CD14-positive monocyte (primary cell): Measurements from ENCODE around the gene ZNF341. TPM values are rescaled to one million over a fixed set of nuclear protein-coding genes. Genes with fewer than 3 reads are reported as not detected.

ENCODE experiments used
- DNase-seq, 3 donors: peaks; one replicate each; pipeline ENCODE4 v3.0.0-alpha.2; 2011 to 2022
- H2AFZ ChIP-seq: 2 replicates; pipeline ENCODE4 v1.6.0; 2012; ENCODE audit warnings: mild to moderate bottlenecking, low read depth, low read length, inconsistent platforms; ENCODE audit not compliant: insufficient read depth, poor library complexity, severe bottlenecking
- H3K27ac ChIP-seq, 2 donors: 1 replicate in 1 of 2; 2 replicates in 1 of 2; pipeline ENCODE4 v1.5.1; 2012 to 2013; ENCODE audit warnings: low read length in 2 of 2, control low read depth in 1 of 2, inconsistent platforms in 1 of 2, low read depth in 1 of 2, mild to moderate bottlenecking in 1 of 2
- H3K27me3 ChIP-seq, 2 donors: one replicate each; pipeline versions ENCODE4 v1.6.0 to v1.6.1; 2011 to 2013; ENCODE audit warnings: low read length in 2 of 2; ENCODE audit not compliant: control insufficient read depth in 2 of 2, insufficient read depth in 2 of 2
- H3K36me3 ChIP-seq, 2 donors: replicated peaks in 1 of 2; 1 replicate in 1 of 2; 2 replicates in 1 of 2; pipeline versions ENCODE4 v1.5.1 to v1.6.1; 2012 to 2013; ENCODE audit warnings: low read length in 2 of 2, control low read depth in 1 of 2, inconsistent platforms in 1 of 2, mild to moderate bottlenecking in 1 of 2; ENCODE audit not compliant: insufficient read depth in 2 of 2, control insufficient read depth in 1 of 2
- H3K4me1 ChIP-seq, 2 donors: 1 replicate in 1 of 2; 2 replicates in 1 of 2; pipeline versions ENCODE4 v1.5.1 to v1.6.1; 2012 to 2013; ENCODE audit warnings: low read length in 2 of 2, control low read depth in 1 of 2, inconsistent platforms in 1 of 2, mild to moderate bottlenecking in 1 of 2, moderate library complexity in 1 of 2; ENCODE audit not compliant: insufficient read depth in 2 of 2, control insufficient read depth in 1 of 2
- H3K4me2 ChIP-seq: replicated peaks from 2 replicates; pipeline ENCODE3; 2012; ENCODE audit warnings: low read length, moderate library complexity, mild to moderate bottlenecking; ENCODE audit not compliant: poor library complexity, severe bottlenecking; ENCODE audit errors: extremely low read depth
- H3K4me3 ChIP-seq, 3 experiments: fragments of 200-600 bp in 1 of 3; sonication (generic) in 1 of 3; replicated peaks in 1 of 3; 1 replicate in 2 of 3; 2 replicates in 1 of 3; pipeline ENCODE4 v1.5.1; 2011 to 2013; ENCODE audit warnings: low read length in 3 of 3, mild to moderate bottlenecking in 3 of 3, control low read depth in 2 of 3, low read depth in 2 of 3, inconsistent platforms in 1 of 3, moderate library complexity in 1 of 3
- H3K79me2 ChIP-seq: 2 replicates; pipeline ENCODE4 v1.6.0; 2012; ENCODE audit warnings: mild to moderate bottlenecking, control low read depth, inconsistent platforms, low read length, moderate library complexity; ENCODE audit not compliant: insufficient read depth
- H3K9ac ChIP-seq: 2 replicates; pipeline ENCODE4 v1.6.0; 2017; ENCODE audit warnings: low read length, mild to moderate bottlenecking; ENCODE audit not compliant: insufficient read depth, poor library complexity, severe bottlenecking
- H3K9me3 ChIP-seq, 2 donors: replicated peaks in 1 of 2; 1 replicate in 1 of 2; 2 replicates in 1 of 2; pipeline versions ENCODE4 v1.5.1 to v1.6.1; 2012 to 2013; ENCODE audit warnings: low read length in 2 of 2, control low read depth in 1 of 2; ENCODE audit not compliant: control insufficient read depth in 1 of 2, insufficient read depth in 1 of 2
- H4K20me1 ChIP-seq: 2 replicates; pipeline ENCODE4 v1.6.0; 2012; ENCODE audit warnings: mild to moderate bottlenecking, low read length, control low read depth, moderate library complexity; ENCODE audit not compliant: insufficient read depth
- H3K27ac Mint-ChIP-seq, 7 donors: one replicate each; pipeline ENCODE4 v1.8.0; 2020; ENCODE audit warnings: mild to moderate bottlenecking in 7 of 7, mixed read lengths in 7 of 7, moderate library complexity in 6 of 7, inconsistent platforms in 2 of 7
- H3K27me3 Mint-ChIP-seq, 3 donors: one replicate each; pipeline ENCODE4 v1.8.0; 2021 to 2022; ENCODE audit warnings: low read depth in 3 of 3, mild to moderate bottlenecking in 3 of 3, mixed read lengths in 3 of 3, moderate library complexity in 3 of 3, inconsistent platforms in 1 of 3
- H3K36me3 Mint-ChIP-seq, 2 donors: one replicate each; pipeline ENCODE4 v1.8.0; 2020; ENCODE audit warnings: mixed read lengths in 2 of 2, inconsistent platforms in 1 of 2, mild to moderate bottlenecking in 1 of 2
- H3K4me1 Mint-ChIP-seq: one replicate; pipeline ENCODE4 v1.8.0; 2020; ENCODE audit warnings: mild to moderate bottlenecking, mixed read lengths
- H3K4me3 Mint-ChIP-seq, 2 donors: one replicate each; pipeline ENCODE4 v1.8.0; 2020; ENCODE audit warnings: mild to moderate bottlenecking in 2 of 2, mixed read lengths in 2 of 2, moderate library complexity in 1 of 2
- H3K9me3 Mint-ChIP-seq, 7 donors: one replicate each; pipeline ENCODE4 v1.8.0; 2020 to 2022; ENCODE audit warnings: mixed read lengths in 7 of 7, mild to moderate bottlenecking in 6 of 7, moderate library complexity in 6 of 7, inconsistent platforms in 2 of 7
- WGBS: methylation state at CpG from one replicate; pipeline ENCODE4 v1.1.5; 2013; ENCODE audit warnings: missing lambda C conversion rate; ENCODE audit not compliant: insufficient coverage; 5-methylcytosine and 5-hydroxymethylcytosine counted together
- intact Hi-C, 2 donors: fragments of 100-400 bp; cut with micrococcal nuclease; formaldehyde crosslinking; loops; one replicate each; pipeline versions ENCODE4 v1.15.0 to v1.15.1; 2023
- polyA plus RNA-seq, 3 donors: library from polyadenylated mRNA; depleted of rRNA in 1 of 3; unstranded in 2 of 3; stranded (reverse) in 1 of 3; fragments of 300-500 nt in 2 of 3; fragments of >200 nt in 1 of 3; fragmentation: Illumina TruSeq in 2 of 3; gene quantifications; 1 replicate in 2 of 3; 2 replicates in 1 of 3; pipeline ENCODE4 v1.2.3, GENCODE V29; 2012 to 2021
- TF ChIP-seq, protein P1 (sequence below): fragments of 200-600 bp; IDR thresholded peaks from one replicate; pipeline ENCODE4 v1.8.0; 2022; ENCODE audit warnings: antibody characterized with exemption, mild to moderate bottlenecking

ZNF341 gene
- polyA plus RNA-seq, 3 donors = 1.1 to 10.3 (median 2.3) TPM

DNA sequence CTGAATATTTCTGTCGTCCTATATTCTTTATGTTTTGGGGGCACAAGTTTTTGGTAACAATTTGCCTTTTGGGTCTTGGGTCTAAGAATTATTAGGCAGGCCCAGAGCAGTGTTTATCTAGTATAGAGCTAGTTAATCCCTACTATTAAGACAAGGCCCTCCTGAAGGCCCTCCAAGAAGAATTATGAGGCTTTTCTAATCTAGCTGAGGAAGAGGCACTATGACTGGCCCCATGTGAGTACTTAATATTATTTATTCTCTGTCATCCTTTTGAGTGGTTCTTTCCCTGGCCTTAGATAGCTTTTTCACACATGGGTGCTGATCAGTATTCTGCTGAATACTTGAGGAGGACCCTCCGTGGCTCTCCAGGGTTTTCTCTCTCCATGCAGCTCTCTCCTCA is 104.5 kb downstream of the ZNF341 start:
- no peak overlapping the region for H3K27ac ChIP-seq
- TF ChIP-seq, protein P1, sequence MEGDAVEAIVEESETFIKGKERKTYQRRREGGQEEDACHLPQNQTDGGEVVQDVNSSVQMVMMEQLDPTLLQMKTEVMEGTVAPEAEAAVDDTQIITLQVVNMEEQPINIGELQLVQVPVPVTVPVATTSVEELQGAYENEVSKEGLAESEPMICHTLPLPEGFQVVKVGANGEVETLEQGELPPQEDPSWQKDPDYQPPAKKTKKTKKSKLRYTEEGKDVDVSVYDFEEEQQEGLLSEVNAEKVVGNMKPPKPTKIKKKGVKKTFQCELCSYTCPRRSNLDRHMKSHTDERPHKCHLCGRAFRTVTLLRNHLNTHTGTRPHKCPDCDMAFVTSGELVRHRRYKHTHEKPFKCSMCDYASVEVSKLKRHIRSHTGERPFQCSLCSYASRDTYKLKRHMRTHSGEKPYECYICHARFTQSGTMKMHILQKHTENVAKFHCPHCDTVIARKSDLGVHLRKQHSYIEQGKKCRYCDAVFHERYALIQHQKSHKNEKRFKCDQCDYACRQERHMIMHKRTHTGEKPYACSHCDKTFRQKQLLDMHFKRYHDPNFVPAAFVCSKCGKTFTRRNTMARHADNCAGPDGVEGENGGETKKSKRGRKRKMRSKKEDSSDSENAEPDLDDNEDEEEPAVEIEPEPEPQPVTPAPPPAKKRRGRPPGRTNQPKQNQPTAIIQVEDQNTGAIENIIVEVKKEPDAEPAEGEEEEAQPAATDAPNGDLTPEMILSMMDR = no peak
- H3K79me2 ChIP-seq = peaks cover 100% of the 10 kb centered on the region
- intact Hi-C loops = no loop called here
- 100% methylated on average over 1 of the region's 2 CpGs for WGBS
- Mint-ChIP-seq H3K27ac (peak overlapping the region in 3 of 7 donors; percentile 7 to 65 (median 32)), H3K36me3 (peaks cover 45 to 71% of the 10 kb centered on the region in 2 donors), H3K9me3 (peaks cover 0 to 2% (median 0%) of the 10 kb centered on the region in 7 donors), H3K27me3 (peaks cover 0 to 9% (median 5%) of the 10 kb centered on the region in 3 donors), H3K4me1 (peaks cover 58% of the 10 kb centered on the region), H3K4me3 (no peak overlapping the region)
- H3K9me3 ChIP-seq = no peaks in the 10 kb centered on the region
- no peak overlapping the region for H3K9ac ChIP-seq
- no peak overlapping the region for H2AFZ ChIP-seq
- peaks cover 30 to 34% of the 10 kb centered on the region in 2 donors for H3K4me1 ChIP-seq
- no peak overlapping the region for H3K4me3 ChIP-seq
- H3K4me2 ChIP-seq = no peak overlapping the region
- H3K36me3 ChIP-seq = peaks cover 25 to 63% of the 10 kb centered on the region in 2 donors
- DNase-seq = no peak
- H3K27me3 ChIP-seq = no peaks in the 10 kb centered on the region
- peaks cover 100% of the 10 kb centered on the region for H4K20me1 ChIP-seq

- TF ChIP-seq, protein P1 = no peak
- Mint-ChIP-seq H3K36me3 (peaks cover 36 to 70% of the 10 kb centered on the region in 2 donors), H3K27me3 (peaks cover 0 to 9% (median 5%) of the 10 kb centered on the region in 3 donors), H3K4me3 (no peak overlapping the region), H3K9me3 (peaks cover 0 to 2% (median 0%) of the 10 kb centered on the region in 7 donors), H3K4me1 (peaks cover 68% of the 10 kb centered on the region), H3K27ac (peak overlapping the region; percentile 16 to 81 (median 57))
- WGBS = 95% methylated on average over 3 of the region's 5 CpGs
- H3K27me3 ChIP-seq = no peaks in the 10 kb centered on the region
- H3K9ac ChIP-seq = peak overlapping the region; percentile 41
- H3K4me3 ChIP-seq = no peak overlapping the region
- H3K4me2 ChIP-seq = no peak overlapping the region
- peaks cover 100% of the 10 kb centered on the region for H3K79me2 ChIP-seq
- peaks cover 19 to 53% of the 10 kb centered on the region in 2 donors for H3K36me3 ChIP-seq
- peaks cover 100% of the 10 kb centered on the region for H4K20me1 ChIP-seq
- DNase-seq = no peak
- peaks cover 38 to 44% of the 10 kb centered on the region in 2 donors for H3K4me1 ChIP-seq
- H2AFZ ChIP-seq = no peak overlapping the region
- H3K9me3 ChIP-seq = no peaks in the 10 kb centered on the region
- intact Hi-C loops = no loop called here
- H3K27ac ChIP-seq = peak overlapping the region in 1 of 2 donors; percentile 64
Measured at GRCh38 chr20:33837096-33837830, 105.5 kb downstream of the ZNF341 start.
